Measurements from ENCODE around the gene EMC8.

DNA sequence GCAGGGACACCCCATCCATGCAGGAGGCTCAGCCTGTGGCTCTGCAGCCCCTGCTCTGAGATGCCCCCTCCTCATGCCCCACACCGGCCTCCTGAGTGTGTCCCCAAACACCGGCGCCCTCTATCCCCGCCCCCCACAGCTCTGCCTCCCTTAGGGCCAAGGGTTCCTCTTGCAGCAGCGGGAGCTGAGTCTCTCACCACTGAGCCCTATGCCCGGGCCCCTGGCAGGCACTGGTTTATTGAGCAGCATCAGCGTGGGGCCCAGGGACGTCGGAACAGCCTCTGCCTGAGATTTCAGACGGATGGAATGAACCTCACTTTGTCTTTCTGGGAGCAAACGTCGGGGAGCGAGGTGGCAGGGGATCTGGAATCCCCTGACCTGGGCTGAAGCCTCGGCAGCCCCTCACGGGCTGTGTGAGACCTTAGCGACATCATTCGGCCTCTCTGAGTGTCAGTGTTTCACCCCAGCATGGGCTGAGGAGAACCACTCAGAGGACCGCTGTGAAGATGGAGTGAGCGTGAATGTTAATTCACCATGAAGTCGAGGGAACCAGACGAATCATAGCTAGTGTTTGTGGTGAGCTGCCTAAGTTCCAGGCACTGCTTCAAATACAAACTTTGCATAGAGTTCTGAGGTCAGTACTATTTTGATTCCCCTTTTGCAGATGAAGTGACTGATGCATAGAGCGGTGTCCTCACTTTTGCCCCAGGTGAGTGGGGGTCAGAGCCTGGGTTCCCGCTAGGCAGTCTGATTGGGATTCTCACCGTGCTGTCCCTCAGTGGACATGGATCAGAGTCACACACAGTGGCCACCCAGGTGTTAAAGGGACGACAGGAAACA is 43.2 kb downstream of the EMC8 start:
- no peak for TF ChIP-seq POLR2AphosphoS5 (IDR thresholded peaks at IDR 0.05; ENCODE audit: low read depth)
- TF ChIP-seq, protein P1, sequence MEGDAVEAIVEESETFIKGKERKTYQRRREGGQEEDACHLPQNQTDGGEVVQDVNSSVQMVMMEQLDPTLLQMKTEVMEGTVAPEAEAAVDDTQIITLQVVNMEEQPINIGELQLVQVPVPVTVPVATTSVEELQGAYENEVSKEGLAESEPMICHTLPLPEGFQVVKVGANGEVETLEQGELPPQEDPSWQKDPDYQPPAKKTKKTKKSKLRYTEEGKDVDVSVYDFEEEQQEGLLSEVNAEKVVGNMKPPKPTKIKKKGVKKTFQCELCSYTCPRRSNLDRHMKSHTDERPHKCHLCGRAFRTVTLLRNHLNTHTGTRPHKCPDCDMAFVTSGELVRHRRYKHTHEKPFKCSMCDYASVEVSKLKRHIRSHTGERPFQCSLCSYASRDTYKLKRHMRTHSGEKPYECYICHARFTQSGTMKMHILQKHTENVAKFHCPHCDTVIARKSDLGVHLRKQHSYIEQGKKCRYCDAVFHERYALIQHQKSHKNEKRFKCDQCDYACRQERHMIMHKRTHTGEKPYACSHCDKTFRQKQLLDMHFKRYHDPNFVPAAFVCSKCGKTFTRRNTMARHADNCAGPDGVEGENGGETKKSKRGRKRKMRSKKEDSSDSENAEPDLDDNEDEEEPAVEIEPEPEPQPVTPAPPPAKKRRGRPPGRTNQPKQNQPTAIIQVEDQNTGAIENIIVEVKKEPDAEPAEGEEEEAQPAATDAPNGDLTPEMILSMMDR (conservative IDR thresholded peaks at IDR 0.05; ENCODE audit: low read depth in 2 of 2), result 0 out of 4 replicates have a peak, but pooled peaks of 1 of the 2 experiments have one; percentile 5
- no peak for TF ChIP-seq EZH2phosphoT487 (IDR thresholded peaks at IDR 0.05; ENCODE audit: unreplicated experiment)
- no peak for TF ChIP-seq EZH2 (IDR thresholded peaks at IDR 0.05; ENCODE audit: low read depth, unreplicated experiment)
- TF ChIP-seq, protein P2, sequence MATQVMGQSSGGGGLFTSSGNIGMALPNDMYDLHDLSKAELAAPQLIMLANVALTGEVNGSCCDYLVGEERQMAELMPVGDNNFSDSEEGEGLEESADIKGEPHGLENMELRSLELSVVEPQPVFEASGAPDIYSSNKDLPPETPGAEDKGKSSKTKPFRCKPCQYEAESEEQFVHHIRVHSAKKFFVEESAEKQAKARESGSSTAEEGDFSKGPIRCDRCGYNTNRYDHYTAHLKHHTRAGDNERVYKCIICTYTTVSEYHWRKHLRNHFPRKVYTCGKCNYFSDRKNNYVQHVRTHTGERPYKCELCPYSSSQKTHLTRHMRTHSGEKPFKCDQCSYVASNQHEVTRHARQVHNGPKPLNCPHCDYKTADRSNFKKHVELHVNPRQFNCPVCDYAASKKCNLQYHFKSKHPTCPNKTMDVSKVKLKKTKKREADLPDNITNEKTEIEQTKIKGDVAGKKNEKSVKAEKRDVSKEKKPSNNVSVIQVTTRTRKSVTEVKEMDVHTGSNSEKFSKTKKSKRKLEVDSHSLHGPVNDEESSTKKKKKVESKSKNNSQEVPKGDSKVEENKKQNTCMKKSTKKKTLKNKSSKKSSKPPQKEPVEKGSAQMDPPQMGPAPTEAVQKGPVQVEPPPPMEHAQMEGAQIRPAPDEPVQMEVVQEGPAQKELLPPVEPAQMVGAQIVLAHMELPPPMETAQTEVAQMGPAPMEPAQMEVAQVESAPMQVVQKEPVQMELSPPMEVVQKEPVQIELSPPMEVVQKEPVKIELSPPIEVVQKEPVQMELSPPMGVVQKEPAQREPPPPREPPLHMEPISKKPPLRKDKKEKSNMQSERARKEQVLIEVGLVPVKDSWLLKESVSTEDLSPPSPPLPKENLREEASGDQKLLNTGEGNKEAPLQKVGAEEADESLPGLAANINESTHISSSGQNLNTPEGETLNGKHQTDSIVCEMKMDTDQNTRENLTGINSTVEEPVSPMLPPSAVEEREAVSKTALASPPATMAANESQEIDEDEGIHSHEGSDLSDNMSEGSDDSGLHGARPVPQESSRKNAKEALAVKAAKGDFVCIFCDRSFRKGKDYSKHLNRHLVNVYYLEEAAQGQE (IDR thresholded peaks at IDR 0.05; ENCODE audit: unreplicated experiment), result no peak
- no peak for TF ChIP-seq ZNF114 (CRISPR knock-in tag; IDR thresholded peaks at IDR 0.05)
- no peak for TF ChIP-seq CREB1 (CRISPR knock-in tag; IDR thresholded peaks at IDR 0.05; ENCODE audit: low read depth)
- no peak for TF ChIP-seq JUNB (IDR thresholded peaks at IDR 0.05; ENCODE audit: unreplicated experiment)
- TF ChIP-seq, protein P3, sequence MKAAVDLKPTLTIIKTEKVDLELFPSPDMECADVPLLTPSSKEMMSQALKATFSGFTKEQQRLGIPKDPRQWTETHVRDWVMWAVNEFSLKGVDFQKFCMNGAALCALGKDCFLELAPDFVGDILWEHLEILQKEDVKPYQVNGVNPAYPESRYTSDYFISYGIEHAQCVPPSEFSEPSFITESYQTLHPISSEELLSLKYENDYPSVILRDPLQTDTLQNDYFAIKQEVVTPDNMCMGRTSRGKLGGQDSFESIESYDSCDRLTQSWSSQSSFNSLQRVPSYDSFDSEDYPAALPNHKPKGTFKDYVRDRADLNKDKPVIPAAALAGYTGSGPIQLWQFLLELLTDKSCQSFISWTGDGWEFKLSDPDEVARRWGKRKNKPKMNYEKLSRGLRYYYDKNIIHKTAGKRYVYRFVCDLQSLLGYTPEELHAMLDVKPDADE (IDR thresholded peaks at IDR 0.05), result no peak
- TF ChIP-seq STAT1 (IDR thresholded peaks at IDR 0.05; ENCODE audit: unreplicated experiment), result no peak
- TF ChIP-seq NANOG (IDR thresholded peaks at IDR 0.05; ENCODE audit: borderline replicate concordance), result no peak
- TF ChIP-seq ZNF331 (CRISPR knock-in tag; IDR thresholded peaks at IDR 0.05; ENCODE audit: low read depth), result no peak

Data from GM23338 (cell line).